GM21529 (cell line): Measurements from ENCODE around the gene CLEC5A.
"Not testable (repeated sequence)": the region's sequence is repeated elsewhere in the genome, so short reads cannot be mapped to it uniquely, and the experiment has no call there.

Experiments
- ATAC-seq: cut with Tn5 transposase; IDR thresholded peaks from one replicate; pipeline ENCODE4 v1.9.1; 2021; ENCODE audit not compliant: unreplicated experiment

Gene CLEC5A

DNA sequence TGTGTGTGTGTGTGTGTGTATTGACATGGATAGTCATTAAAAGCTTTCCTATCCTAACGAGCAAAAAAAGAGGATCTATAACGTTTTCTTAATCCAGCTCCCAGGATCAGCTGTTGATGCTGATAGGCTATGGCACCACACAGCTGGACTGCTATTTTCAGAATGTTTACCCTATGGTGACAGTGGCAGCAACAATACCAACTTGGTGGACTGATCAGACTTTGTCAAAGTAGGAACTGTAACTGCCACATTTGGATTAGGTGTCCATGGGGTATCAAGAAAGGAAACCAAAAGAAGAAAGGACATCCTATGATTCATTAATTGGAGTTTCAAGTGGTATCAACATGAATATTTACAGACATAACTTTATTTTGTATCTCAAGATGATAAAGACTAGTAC is 2.7 kb upstream of the CLEC5A start:
- no peak for ATAC-seq

- no peak for ATAC-seq
These were observed 2.2 kb upstream of the CLEC5A start for GRCh38 chr7:141949021-141949420.

DNA sequence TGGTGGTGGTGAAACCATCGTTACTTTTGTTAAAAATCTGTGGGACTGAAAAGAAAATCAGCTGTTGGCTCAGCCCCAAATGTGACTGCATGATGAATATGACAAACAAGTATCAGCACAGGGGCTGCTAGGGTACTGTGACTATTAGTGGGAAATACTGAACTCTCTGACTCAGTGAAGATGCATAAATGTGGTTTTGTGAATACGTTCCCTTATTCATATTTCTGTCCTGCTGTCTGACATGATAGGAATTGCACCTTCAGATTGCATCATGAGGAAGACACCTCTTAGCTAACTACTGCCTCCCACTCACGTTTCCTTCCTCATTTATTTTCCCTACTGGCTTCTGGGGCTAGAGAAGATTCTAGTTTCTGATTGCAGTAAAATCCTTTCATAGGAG is 1.4 kb downstream of the CLEC5A start:
- ATAC-seq = no peak

GRCh38 chr7:141944811-141945210 is 2.0 kb downstream of the CLEC5A start:
- ATAC-seq = no peak

DNA sequence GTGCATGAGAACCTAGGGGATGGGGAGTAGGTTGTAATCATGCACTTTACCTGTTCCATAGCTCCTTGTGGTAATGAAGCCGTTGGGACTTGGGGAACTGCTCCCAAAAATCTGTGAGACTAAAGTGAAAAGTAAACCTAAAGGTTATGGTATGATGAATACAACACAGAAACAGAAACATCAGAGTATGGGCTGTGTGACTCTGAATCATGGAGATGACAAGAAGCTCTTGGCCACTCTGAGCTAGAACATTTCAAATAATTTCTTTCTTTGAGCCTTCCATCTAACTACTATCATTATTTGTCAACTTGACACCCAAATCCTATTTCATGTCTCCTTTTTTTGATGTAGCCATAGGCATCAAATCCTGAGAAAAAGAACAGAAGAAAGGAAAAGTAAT is 2.9 kb downstream of the CLEC5A start:
- ATAC-seq = no peak

GRCh38 chr7:141941075-141941474 is 5.7 kb downstream of the CLEC5A start:
- ATAC-seq = no peak

- no peak for ATAC-seq
These were observed 16.6 kb downstream of the CLEC5A start for GRCh38 chr7:141930211-141930610.

- ATAC-seq = no peak
These were observed 18.0 kb downstream of the CLEC5A start for GRCh38 chr7:141928845-141929195.

- ATAC-seq = no peak
These were observed 18.5 kb downstream of the CLEC5A start for GRCh38 chr7:141928146-141928844.

DNA sequence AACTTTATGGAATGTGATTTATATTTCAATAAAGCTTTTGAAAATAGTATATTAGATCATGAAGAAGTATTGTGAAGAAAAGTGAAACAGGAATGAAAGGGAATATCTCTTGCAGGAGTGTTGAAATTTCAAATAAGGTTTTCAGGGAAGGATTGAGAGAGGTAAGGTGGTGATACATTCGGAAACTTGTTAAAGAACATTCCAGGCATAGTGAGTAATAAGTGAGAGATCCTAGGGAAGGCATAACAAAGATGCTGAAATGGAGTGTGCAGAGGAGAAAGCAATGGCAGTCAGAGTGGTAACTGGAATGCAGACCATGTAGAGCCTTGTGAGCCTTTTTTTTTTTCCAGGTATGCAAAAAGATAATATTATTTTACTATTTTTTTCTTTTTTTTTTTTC is 26.5 kb downstream of the CLEC5A start:
- ATAC-seq = no peak

DNA sequence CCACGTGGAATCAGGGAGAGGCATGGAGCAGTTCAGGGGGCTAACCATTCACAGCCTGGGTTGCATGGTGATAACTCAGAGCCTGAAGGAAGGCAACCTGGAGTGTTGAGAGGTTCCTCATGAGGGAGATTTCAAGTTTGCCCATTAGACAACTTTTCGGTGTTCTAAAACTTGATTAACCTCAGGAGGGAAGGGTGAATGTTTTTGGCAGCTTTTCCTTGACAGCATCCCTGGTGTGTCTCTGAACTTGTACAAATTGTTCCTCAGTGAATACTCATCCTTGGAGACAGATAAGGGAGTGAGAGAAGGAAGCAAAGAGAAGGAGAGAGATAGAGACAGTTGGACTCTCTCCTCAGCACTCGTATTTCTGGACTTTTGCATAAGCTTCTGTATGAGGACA is 30.7 kb downstream of the CLEC5A start, which contains the start of gene OR9A4:
OR9A4 (plus strand) TSS at position 301 of the 400 bp plus-strand sequence. CDS start 2,477 bp downstream, outside the sequence.
- ATAC-seq = no peak

DNA sequence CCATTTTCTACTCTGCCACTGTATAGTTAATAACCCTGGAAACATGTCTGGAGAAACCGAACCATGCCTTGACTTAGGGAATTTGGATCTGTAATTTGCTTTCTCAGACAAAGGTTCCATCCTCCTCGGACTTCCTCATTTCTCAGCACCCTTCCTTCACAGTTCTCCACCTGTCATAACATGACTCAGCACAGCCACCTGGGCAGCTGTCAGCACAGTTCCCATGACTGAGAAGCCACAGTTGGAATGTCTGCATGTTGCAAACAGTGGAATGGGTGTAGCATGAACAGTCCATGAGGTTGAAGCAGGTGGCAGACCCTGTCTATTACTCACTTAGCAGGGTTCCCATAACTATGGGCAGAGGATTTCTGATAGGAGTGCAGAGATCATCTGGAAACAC is 31.2 kb downstream of the CLEC5A start:
- peak; percentile 55 for ATAC-seq

GRCh38 chr7:141911391-141911790 is 35.4 kb downstream of the CLEC5A start:
- ATAC-seq = no peak

GRCh38 chr7:141906285-141906684 is 40.5 kb downstream of the CLEC5A start:
- no peak for ATAC-seq

DNA sequence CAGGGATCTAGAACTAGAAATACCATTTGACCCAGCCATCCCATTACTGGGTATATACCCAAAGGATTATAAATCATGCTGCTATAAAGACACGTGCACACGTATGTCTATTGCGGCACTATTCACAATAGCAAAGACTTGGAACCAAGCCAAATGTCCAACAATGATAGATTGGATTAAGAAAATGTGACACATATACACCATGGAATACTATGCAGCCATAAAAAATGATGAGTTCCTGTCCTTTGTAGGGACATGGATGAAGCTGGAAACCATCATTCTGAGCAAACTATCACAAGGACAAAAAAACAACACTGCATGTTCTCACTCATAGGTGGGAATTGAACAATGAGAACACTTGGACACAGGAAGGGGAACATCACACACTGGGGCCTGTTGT is 47.4 kb downstream of the CLEC5A start:
- ATAC-seq = not testable (repeated sequence)

DNA sequence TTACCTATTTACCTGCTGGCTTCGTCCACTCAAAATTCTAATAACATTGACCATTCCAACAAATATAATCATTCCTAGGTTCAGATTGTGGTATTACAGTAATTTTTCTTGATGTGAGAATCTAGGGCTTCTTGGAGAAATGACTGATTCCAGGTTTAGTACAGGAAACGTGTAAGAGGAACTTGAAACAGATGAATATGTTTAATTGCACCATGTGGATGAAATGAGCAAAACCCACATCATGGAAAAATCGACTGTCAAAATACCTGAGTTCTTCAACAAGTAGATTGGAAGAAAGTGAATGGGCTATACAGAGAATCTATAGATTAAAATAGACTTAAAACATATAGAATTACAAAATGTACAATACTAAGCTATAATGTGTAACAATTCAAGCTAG is 55.4 kb downstream of the CLEC5A start:
- no peak for ATAC-seq

- ATAC-seq = no peak
These were observed 57.5 kb downstream of the CLEC5A start for GRCh38 chr7:141889321-141889720.

DNA sequence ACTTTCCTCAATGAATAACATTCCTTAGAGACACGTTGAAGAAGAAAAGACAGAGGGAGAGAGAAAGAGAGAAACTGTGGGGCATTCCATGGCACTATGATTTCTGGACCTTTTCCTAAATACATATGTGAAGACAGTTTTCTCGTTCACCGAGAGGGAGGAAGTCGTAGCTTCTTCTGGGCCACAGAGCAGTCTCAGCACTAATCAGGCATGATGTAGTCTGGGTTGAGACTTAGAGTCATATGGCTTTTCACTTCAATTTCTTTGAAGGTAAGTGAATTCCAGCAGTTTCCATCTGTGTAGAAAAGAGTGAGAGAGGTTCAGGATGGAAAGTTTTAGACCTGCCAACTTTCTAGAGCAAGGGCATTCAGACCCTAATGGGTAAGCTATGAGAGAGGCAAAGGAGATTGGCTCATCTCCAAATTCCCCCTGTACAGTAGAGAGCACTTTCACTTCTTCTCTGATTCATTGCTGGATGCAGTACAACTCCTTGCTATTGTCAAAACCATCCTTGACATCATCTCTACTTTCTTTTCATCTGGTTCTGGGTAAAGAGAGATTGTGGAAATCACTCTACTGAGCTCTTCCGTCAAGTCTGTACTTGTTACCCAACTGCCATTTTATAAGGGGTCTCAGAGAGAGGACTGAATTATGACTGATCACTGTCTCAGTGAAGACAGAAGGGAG is 62.1 kb downstream of the CLEC5A start:
- ATAC-seq = peak; percentile 82

- ATAC-seq = no peak
These were observed 65.8 kb downstream of the CLEC5A start for GRCh38 chr7:141880960-141881359.

GRCh38 chr7:141877365-141877764 is 69.4 kb downstream of the CLEC5A start:
- no peak for ATAC-seq
